Motor neuron (in vitro differentiated cells): ENCODE data around the gene CAMTA1. TPM values are rescaled to one million over a fixed set of nuclear protein-coding genes. Genes with fewer than 3 reads are reported as not detected.

ENCODE experiments used
- ATAC-seq, 8 experiments: fragments of 200-7000 bp; cut with Tn5 transposase; replicated peaks in 6 of 8; 2 replicates each; pipeline ENCODE4 v1.8.0; 2021; ENCODE audit warnings: mild to moderate bottlenecking in 8 of 8, moderate library complexity in 8 of 8
- H3K27ac ChIP-seq, 2 donors: fragments of 250-450 bp; sonication (Bioruptor Pico); 2 replicates each; pipeline ENCODE4 v1.9.0; 2021; ENCODE audit warnings: antibody characterized with exemption in 2 of 2, mild to moderate bottlenecking in 2 of 2, moderate library complexity in 1 of 2
- H3K4me1 ChIP-seq, 2 donors: fragments of 250-450 bp; sonication (Bioruptor Pico); replicated peaks in 1 of 2; 2 replicates each; pipeline ENCODE4 v1.6.1; 2021; ENCODE audit warnings: antibody characterized with exemption in 2 of 2, mild to moderate bottlenecking in 2 of 2, moderate library complexity in 1 of 2
- H3K4me3 ChIP-seq, 5 donors: fragments of 250-450 bp; sonication (Bioruptor Pico); 2 replicates each; pipeline ENCODE4 v1.9.0; 2021; ENCODE audit warnings: antibody characterized with exemption in 5 of 5, mild to moderate bottlenecking in 5 of 5, moderate library complexity in 4 of 5
- WGBS, 10 experiments: fragments of 450-650 bp; shearing (Covaris generic); methylation state at CpG; one replicate each; pipeline ENCODE4 v1.0.0; 2022; 5-methylcytosine and 5-hydroxymethylcytosine counted together
- in situ Hi-C, 9 experiments: fragments of 400-800 bp; cut with MboI; loops; one replicate each; pipeline ENCODE4 v1.15.0; 2021; ENCODE audit warnings: low sequenced_read_pairs in 9 of 9, low pct_unique_long_range_greater_than_20kb in 2 of 9; ENCODE audit not compliant: unreplicated experiment in 9 of 9
- total RNA-seq, 8 experiments: library from RNA; unstranded; fragments of 300-600 nt; gene quantifications; 2 replicates each; pipeline versions ENCODE4 v1.2.3 to v1.2.4, GENCODE V29; 2022

The CAMTA1 gene
- total RNA-seq, 8 experiments from 2014 or later, result 38.5 to 145 (median 77.6) TPM

- no peak for ATAC-seq
- no peak overlapping the region for H3K4me3 ChIP-seq
- in situ Hi-C loops, result no loop called here
- 14 to 100% (median 89%) methylated on average over 1 to 5 of the region's 5 CpGs; no CpG with 5 or more reads in 1 of the 10 experiments for WGBS, 10 experiments
- H3K27ac ChIP-seq, result no peak overlapping the region
- peaks cover 47 to 56% of the 10 kb centered on the region in 2 donors for H3K4me1 ChIP-seq
These were observed 137.8 kb downstream of the CAMTA1 start for GRCh38 chr1:6923012-6923411.

DNA sequence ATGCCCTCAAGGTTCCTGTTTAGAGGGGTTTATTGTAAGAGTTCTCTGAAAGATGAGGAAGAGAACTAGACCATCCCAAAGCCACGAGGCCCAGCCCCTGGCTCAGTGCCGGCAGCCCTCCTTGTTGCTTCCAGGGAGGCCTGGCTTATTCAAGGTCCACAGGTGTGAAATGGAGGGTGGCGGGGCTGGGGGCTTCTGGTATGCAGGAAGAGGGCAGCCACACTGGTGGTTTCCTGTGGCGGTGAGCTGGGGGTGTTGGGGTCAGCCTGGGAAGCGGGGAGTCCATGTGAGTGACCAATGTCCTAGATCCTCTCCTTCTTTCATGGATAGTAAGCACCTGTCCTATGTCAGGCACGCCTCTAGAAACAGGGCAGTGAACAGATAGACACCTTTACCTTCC is 138.2 kb downstream of the CAMTA1 start:
- no peak overlapping the region for H3K27ac ChIP-seq
- in situ Hi-C loops, result no loop called here
- ATAC-seq, result no peak
- H3K4me1 ChIP-seq, result peaks cover 43 to 51% of the 10 kb centered on the region in 2 donors
- no peak overlapping the region for H3K4me3 ChIP-seq
- whole genome bisulfite sequencing, 10 experiments, result 69 to 89% (median 80%) methylated on average over 1 to 4 of the region's 6 CpGs; no CpG with 5 or more reads in 7 of the 10 experiments

GRCh38 chr1:6923955-6924881 is 139.0 kb downstream of the CAMTA1 start:
- Histone ChIP-seq H3K27ac (no peak overlapping the region), H3K4me1 (peaks cover 35 to 43% of the 10 kb centered on the region in 2 donors), H3K4me3 (no peak overlapping the region)
- in situ Hi-C loops, result no loop called here
- peak in 5 of 8 experiments; percentile 33 to 53 (median 39) for ATAC-seq
- 9 to 100% (median 81%) methylated on average over 1 to 16 of the region's 18 CpGs; no CpG with 5 or more reads in 3 of the 10 experiments for WGBS, 10 experiments

- in situ Hi-C loops, result no loop called here
- Histone ChIP-seq H3K27ac (no peak overlapping the region), H3K4me1 (peaks cover 30 to 42% of the 10 kb centered on the region in 2 donors), H3K4me3 (no peak overlapping the region)
- ATAC-seq, result no peak
- 30 to 91% (median 60%) methylated on average over 1 to 4 of the region's 4 CpGs; no CpG with 5 or more reads in 4 of the 10 experiments for WGBS, 10 experiments
These were observed 139.6 kb downstream of the CAMTA1 start for GRCh38 chr1:6924891-6925290.

DNA sequence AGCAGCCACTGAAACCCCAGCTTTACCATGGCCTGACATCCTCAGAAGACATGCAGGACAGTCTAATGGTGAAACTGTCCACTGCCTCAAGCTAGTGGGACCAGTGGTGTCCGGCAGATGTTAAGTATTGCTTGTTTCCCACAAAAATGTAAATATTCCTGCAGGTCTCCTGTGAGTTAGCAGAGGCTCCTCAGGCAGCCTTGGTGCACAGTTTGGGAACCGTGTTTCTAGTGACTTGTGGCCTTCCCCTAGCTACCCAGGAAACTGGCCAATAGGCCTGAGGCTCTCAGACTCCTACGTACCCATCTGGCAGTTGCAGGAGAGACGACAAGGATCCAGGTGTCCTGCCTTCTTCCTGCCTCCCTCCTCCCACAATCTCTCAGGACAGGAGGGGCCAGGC is 142.4 kb downstream of the CAMTA1 start:
- WGBS, 10 experiments, result 17 to 53% (median 33%) methylated on average over 1 to 4 of the region's 4 CpGs; no CpG with 5 or more reads in 1 of the 10 experiments
- ATAC-seq, result no peak
- peaks cover 23 to 36% of the 10 kb centered on the region in 2 donors for H3K4me1 ChIP-seq
- in situ Hi-C loops, result no loop called here
- H3K4me3 ChIP-seq, result no peak overlapping the region
- peak overlapping the region in 1 of 2 donors; percentile 10 for H3K27ac ChIP-seq

GRCh38 chr1:6928106-6928885 is 143.0 kb downstream of the CAMTA1 start:
- H3K27ac ChIP-seq, result no peak overlapping the region
- no peak for ATAC-seq
- peaks cover 16 to 29% of the 10 kb centered on the region in 2 donors for H3K4me1 ChIP-seq
- WGBS, 10 experiments, result 50 to 100% (median 81%) methylated on average over 1 to 12 of the region's 12 CpGs; no CpG with 5 or more reads in 2 of the 10 experiments
- in situ Hi-C loops, result no loop called here
- H3K4me3 ChIP-seq, result no peak overlapping the region

GRCh38 chr1:6930732-6931300 is 145.6 kb downstream of the CAMTA1 start:
- H3K27ac ChIP-seq, result no peak overlapping the region
- H3K4me1 ChIP-seq, result peaks cover 17 to 19% of the 10 kb centered on the region in 2 donors
- 0 to 100% (median 60%) methylated on average over 1 to 7 of the region's 8 CpGs; no CpG with 5 or more reads in 3 of the 10 experiments for WGBS, 10 experiments
- in situ Hi-C loops, result no loop called here
- H3K4me3 ChIP-seq, result no peak overlapping the region
- peak in 3 of 8 experiments; percentile 54 to 96 (median 80) for ATAC-seq

DNA sequence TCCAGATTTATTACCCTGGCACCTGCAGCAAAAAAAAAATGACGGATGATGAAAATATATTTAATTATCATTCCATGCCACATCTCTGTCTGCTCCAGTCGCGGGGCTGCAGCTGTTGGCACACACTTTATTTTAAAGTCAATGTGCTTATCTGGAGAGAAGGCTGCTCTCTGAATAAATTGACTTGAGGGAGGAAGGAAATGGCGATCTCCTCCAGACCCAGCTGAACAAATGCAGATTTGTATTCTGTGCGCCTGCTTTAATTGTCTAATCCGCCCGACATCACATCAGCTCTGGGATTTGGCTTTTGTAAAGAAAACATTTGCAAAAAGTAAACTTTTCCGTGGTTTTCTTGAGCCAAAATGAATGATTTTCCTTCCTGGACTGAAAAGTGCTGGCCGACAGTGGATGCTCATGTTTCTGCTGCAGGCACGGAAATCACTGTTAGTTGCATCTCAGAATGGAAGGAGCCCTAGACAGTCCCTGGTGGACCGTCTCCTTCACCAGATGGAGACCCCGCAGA is 150.2 kb downstream of the CAMTA1 start:
- Histone ChIP-seq H3K4me1 (peaks cover 18 to 24% of the 10 kb centered on the region in 2 donors), H3K4me3 (no peak overlapping the region), H3K27ac (no peak overlapping the region)
- in situ Hi-C loops, result no loop called here
- peak in 6 of 8 experiments; percentile 23 to 71 (median 52) for ATAC-seq
- 0 to 67% (median 47%) methylated on average over 1 to 12 of the region's 12 CpGs for WGBS, 10 experiments

DNA sequence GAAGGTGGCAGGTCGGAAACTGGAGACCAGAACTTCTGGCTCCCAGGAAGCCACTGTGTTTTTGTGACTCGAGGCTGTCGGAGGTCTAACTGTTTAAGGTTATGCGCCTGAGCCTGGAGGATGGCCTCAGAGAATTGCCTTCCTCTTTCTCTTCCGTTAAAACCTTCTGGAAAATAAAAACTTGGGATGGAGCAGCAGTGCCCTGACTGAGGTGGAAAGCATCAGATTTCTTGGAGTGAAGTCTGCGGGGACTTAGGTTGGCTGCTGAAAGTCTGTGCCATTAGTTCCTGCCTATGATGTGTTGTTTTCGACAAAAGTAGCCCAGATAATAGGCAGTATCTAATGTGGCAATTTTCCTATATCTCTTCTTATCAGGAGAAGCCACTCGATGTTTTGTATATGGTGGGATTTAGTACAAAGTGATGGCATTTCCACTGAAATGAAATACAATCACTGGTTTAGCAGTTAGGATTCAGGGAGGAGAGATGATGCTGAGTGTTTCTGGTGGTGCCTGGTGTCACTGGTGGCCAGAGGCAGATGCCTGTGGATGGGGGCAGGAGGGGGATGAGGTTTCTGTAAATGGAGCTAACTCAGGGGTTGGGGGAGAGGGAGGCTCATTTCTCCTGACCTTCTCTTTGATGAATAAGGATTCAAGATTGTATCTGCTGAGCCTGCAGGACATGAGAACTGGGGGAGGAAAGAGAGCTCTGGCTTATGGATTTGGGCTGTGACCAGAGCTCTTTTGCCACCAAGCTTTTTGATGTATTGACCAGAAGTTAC is 150.8 kb downstream of the CAMTA1 start:
- no peak overlapping the region for H3K4me3 ChIP-seq
- H3K27ac ChIP-seq, result no peak overlapping the region
- H3K4me1 ChIP-seq, result peaks cover 18 to 24% of the 10 kb centered on the region in 2 donors
- WGBS, 10 experiments, result 33 to 100% (median 70%) methylated on average over 1 to 8 of the region's 8 CpGs; no CpG with 5 or more reads in 2 of the 10 experiments
- in situ Hi-C loops, result no loop called here
- ATAC-seq, result peak in 1 of 8 experiments; percentile 9

GRCh38 chr1:6937048-6937447 is 151.8 kb downstream of the CAMTA1 start:
- Histone ChIP-seq H3K4me3 (no peak overlapping the region), H3K27ac (no peak overlapping the region), H3K4me1 (peaks cover 18 to 24% of the 10 kb centered on the region in 2 donors)
- 60 to 100% (median 81%) methylated on average over 1 to 3 of the region's 3 CpGs for whole genome bisulfite sequencing, 10 experiments
- in situ Hi-C loops, result no loop called here
- no peak for ATAC-seq

- ATAC-seq, result peak in 2 of 8 experiments; percentile 22 to 56
- Histone ChIP-seq H3K27ac (no peak overlapping the region), H3K4me3 (no peak overlapping the region), H3K4me1 (peaks cover 18 to 24% of the 10 kb centered on the region in 2 donors)
- in situ Hi-C loops, result no loop called here
- 0 to 84% (median 80%) methylated on average over 1 to 5 of the region's 5 CpGs; no CpG with 5 or more reads in 3 of the 10 experiments for WGBS, 10 experiments
These were observed 154.1 kb downstream of the CAMTA1 start for GRCh38 chr1:6939363-6939762.

- Histone ChIP-seq H3K4me1 (peaks cover 0 to 8% of the 10 kb centered on the region in 2 donors), H3K4me3 (no peak overlapping the region), H3K27ac (no peak overlapping the region)
- WGBS, 10 experiments, result 64 to 92% (median 86%) methylated on average over 1 to 5 of the region's 5 CpGs; no CpG with 5 or more reads in 3 of the 10 experiments
- ATAC-seq, result no peak
- in situ Hi-C loops, result no loop called here
These were observed 156.5 kb downstream of the CAMTA1 start for GRCh38 chr1:6941786-6942185.
